ENCODE results near the gene CSAD.
"Not testable (repeated sequence)": the region's sequence is repeated elsewhere in the genome, so short reads cannot be mapped to it uniquely, and the experiment has no call there.

CSAD gene

GRCh38 chr12:53204351-53204750 lies 23.6 kb upstream of the CSAD start:
- no peak for DNase-seq (ENCODE audit: low read depth)
- no peak for TF ChIP-seq CTCF (IDR thresholded peaks at IDR 0.05; ENCODE audit: control insufficient read depth, extremely low read depth, insufficient read depth)
- H3K4me3 ChIP-seq (ENCODE audit: low read depth, low read length) = no peak overlapping the region

GRCh38 chr12:53202316-53202715 lies 21.6 kb upstream of the CSAD start:
- DNase-seq (ENCODE audit: low read depth); H3K4me3 ChIP-seq (ENCODE audit: low read depth, low read length): not testable (repeated sequence)

GRCh38 chr12:53201639-53202038 lies 20.9 kb upstream of the CSAD start:
- TF ChIP-seq CTCF (IDR thresholded peaks at IDR 0.05; ENCODE audit: control insufficient read depth, extremely low read depth, insufficient read depth) = no peak
- no peak for DNase-seq (ENCODE audit: low read depth)
- H3K4me3 ChIP-seq (ENCODE audit: low read depth, low read length) = no peak overlapping the region

GRCh38 chr12:53201177-53201541 lies 20.4 kb upstream of the CSAD start:
- DNase-seq (ENCODE audit: low read depth) = no peak
- H3K4me3 ChIP-seq (ENCODE audit: low read depth, low read length) = no peak overlapping the region
- TF ChIP-seq CTCF (IDR thresholded peaks at IDR 0.05; ENCODE audit: control insufficient read depth, extremely low read depth, insufficient read depth) = no peak

GRCh38 chr12:53200458-53201176 lies 19.9 kb upstream of the CSAD start:
- no peak for TF ChIP-seq CTCF (IDR thresholded peaks at IDR 0.05; ENCODE audit: control insufficient read depth, extremely low read depth, insufficient read depth)
- no peak for DNase-seq (ENCODE audit: low read depth)
- no peak overlapping the region for H3K4me3 ChIP-seq (ENCODE audit: low read depth, low read length)

GRCh38 chr12:53200107-53200457 lies 19.4 kb upstream of the CSAD start:
- TF ChIP-seq CTCF (IDR thresholded peaks at IDR 0.05; ENCODE audit: control insufficient read depth, extremely low read depth, insufficient read depth) = no peak

GRCh38 chr12:53199700-53200099 lies 19.0 kb upstream of the CSAD start:
- no peak for DNase-seq (ENCODE audit: low read depth)
- no peak overlapping the region for H3K4me3 ChIP-seq (ENCODE audit: low read depth, low read length)
- TF ChIP-seq CTCF (IDR thresholded peaks at IDR 0.05; ENCODE audit: control insufficient read depth, extremely low read depth, insufficient read depth) = no peak

More at GRCh38 chr12:53200107-53200457, 19.4 kb upstream of the CSAD start:
- H3K4me3 ChIP-seq (ENCODE audit: low read depth, low read length) = no peak overlapping the region
- DNase-seq (ENCODE audit: low read depth) = no peak
